ENCODE measurements around the gene SLC35A4. TPM values are rescaled to one million over a fixed set of nuclear protein-coding genes. Genes with fewer than 3 reads are reported as not detected.

SLC35A4 gene, protein sequence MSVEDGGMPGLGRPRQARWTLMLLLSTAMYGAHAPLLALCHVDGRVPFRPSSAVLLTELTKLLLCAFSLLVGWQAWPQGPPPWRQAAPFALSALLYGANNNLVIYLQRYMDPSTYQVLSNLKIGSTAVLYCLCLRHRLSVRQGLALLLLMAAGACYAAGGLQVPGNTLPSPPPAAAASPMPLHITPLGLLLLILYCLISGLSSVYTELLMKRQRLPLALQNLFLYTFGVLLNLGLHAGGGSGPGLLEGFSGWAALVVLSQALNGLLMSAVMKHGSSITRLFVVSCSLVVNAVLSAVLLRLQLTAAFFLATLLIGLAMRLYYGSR
- 28.6 and 34.2 TPM in 2 replicates for total RNA-seq

GRCh38 chr5:140564196-140565023, at the start of gene SLC35A4, which contains the start of gene APBB3:
TSS of gene SLC35A4 (plus strand) at chr5:140564828. CDS start at chr5:140567170, 2,342 bp downstream.
TSS of gene APBB3 (minus strand) at chr5:140564598. CDS start at chr5:140564245, 353 bp downstream.

DNA sequence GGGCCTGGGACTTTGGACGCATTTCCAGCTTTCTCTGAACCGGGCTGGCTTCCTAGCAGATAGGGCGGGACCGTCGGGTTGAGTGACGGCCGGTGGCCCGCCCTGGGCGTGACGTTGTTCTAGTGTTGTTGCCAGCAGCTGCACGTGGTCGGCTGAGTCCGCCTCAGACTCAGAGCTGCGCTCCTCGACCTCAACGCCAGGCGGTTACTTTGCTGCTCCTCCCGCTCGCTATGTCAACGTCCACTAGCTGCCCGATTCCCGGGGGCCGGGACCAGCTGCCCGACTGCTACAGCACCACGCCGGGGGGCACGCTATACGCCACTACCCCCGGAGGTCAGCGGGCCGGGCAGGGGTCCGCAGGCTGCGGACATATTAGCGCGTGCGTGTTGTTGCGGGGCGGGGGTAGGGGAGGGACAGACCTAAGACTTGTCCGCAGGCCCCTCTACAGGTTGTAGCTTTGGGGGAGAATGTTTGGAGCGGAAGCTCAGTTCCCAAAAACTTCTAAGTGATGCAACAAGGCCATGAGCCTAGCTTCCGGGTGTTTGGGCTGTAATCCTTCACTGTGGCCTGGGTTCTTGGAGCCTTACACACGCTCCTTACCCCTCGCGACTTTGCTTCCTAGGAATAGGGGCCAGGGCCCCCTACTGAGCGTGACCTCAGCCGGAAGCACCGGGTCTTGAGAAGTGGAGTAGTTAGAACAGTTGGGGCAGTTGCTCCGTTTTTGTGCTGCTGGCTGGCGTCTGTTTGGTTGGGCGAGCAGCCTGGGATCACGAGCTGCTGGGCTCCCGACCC, 16.9 kb upstream of the SLC35A4 start, which contains the start of gene EIF4EBP3:
EIF4EBP3 (plus strand) TSS at position 155 of the 792 bp plus-strand sequence; CDS start at position 231, 76 bp downstream.

GRCh38 chr5:140557136-140557805, 7.4 kb upstream of the SLC35A4 start, which contains the start of gene SRA1:
TSS of gene SRA1 (minus strand) at chr5:140557473. CDS start at chr5:140557452, 21 bp downstream.

Small RNA genes within 50 kb of the gene (small RNA-seq; reads per million reads assigned to genes)
- gene RF00279 (not detected), gene RF00443 (not detected)

Other genes with a start within 250 kb of the SLC35A4 start
- 27.0 and 27.8 TPM in 2 replicates for gene HBEGF, start 218.2 kb upstream of the SLC35A4 start, total RNA-seq
- gene SLC4A9, start 204.6 kb upstream of the SLC35A4 start, total RNA-seq: not detected in 2 replicates
- gene ANKHD1, start 163.0 kb upstream of the SLC35A4 start, total RNA-seq: 94.7 and 111 TPM in 2 replicates
- gene EIF4EBP3, start 17.2 kb upstream of the SLC35A4 start, total RNA-seq: 0.53 and 1.7 TPM in 2 replicates
- 20.5 and 25.5 TPM in 2 replicates for gene SRA1, start 7.4 kb upstream of the SLC35A4 start, total RNA-seq
- 5.6 and 6.1 TPM in 2 replicates for gene APBB3, start 230 bp upstream of the SLC35A4 start, total RNA-seq
- gene CD14, start 68.3 kb downstream of the SLC35A4 start, total RNA-seq: 0.14 and 0.40 TPM in 2 replicates
- gene TMCO6, start 74.6 kb downstream of the SLC35A4 start, total RNA-seq: 21.3 and 49.0 TPM in 2 replicates
- gene NDUFA2, start 82.8 kb downstream of the SLC35A4 start, total RNA-seq: 30.3 and 31.0 TPM in 2 replicates
- 105 and 117 TPM in 2 replicates for gene IK, start 83.0 kb downstream of the SLC35A4 start, total RNA-seq
- gene WDR55, start 100.1 kb downstream of the SLC35A4 start, total RNA-seq: 25.3 and 26.6 TPM in 2 replicates
- gene DND1, start 108.7 kb downstream of the SLC35A4 start, total RNA-seq: 0.43 and 0.53 TPM in 2 replicates
- gene HARS1, start 126.5 kb downstream of the SLC35A4 start, total RNA-seq: 72.0 and 73.0 TPM in 2 replicates
- 33.2 and 34.8 TPM in 2 replicates for gene HARS2, start 126.6 kb downstream of the SLC35A4 start, total RNA-seq
- 33.0 and 40.3 TPM in 2 replicates for gene ZMAT2, start 135.6 kb downstream of the SLC35A4 start, total RNA-seq
- not detected in 2 replicates for gene PCDHA1, start 221.3 kb downstream of the SLC35A4 start, total RNA-seq
- gene PCDHA2, start 230.0 kb downstream of the SLC35A4 start, total RNA-seq: under 0.01 TPM in 1 of 2 replicates, not detected in the other
- 0.13 and 0.14 TPM in 2 replicates for gene PCDHA3, start 236.2 kb downstream of the SLC35A4 start, total RNA-seq
- gene PCDHA4, start 242.2 kb downstream of the SLC35A4 start, total RNA-seq: 0.22 and 0.27 TPM in 2 replicates